Motor neuron (in vitro differentiated cells): ENCODE results near the gene PRMT2. TPM values are rescaled to one million over a fixed set of nuclear protein-coding genes. Genes with fewer than 3 reads are reported as not detected.
"Not testable (repeated sequence)": the region's sequence is repeated elsewhere in the genome, so short reads cannot be mapped to it uniquely, and the experiment has no call there.

Experiments used
- ATAC-seq, 8 experiments: fragments of 200-7000 bp; cut with Tn5 transposase; replicated peaks in 6 of 8; 2 replicates each; pipeline ENCODE4 v1.8.0; 2021; ENCODE audit warnings: mild to moderate bottlenecking in 8 of 8, moderate library complexity in 8 of 8
- H3K27ac ChIP-seq, 2 donors: fragments of 250-450 bp; sonication (Bioruptor Pico); 2 replicates each; pipeline ENCODE4 v1.9.0; 2021; ENCODE audit warnings: antibody characterized with exemption in 2 of 2, mild to moderate bottlenecking in 2 of 2, moderate library complexity in 1 of 2
- H3K4me1 ChIP-seq, 2 donors: fragments of 250-450 bp; sonication (Bioruptor Pico); replicated peaks in 1 of 2; 2 replicates each; pipeline ENCODE4 v1.6.1; 2021; ENCODE audit warnings: antibody characterized with exemption in 2 of 2, mild to moderate bottlenecking in 2 of 2, moderate library complexity in 1 of 2
- H3K4me3 ChIP-seq, 5 donors: fragments of 250-450 bp; sonication (Bioruptor Pico); 2 replicates each; pipeline ENCODE4 v1.9.0; 2021; ENCODE audit warnings: antibody characterized with exemption in 5 of 5, mild to moderate bottlenecking in 5 of 5, moderate library complexity in 4 of 5
- WGBS, 10 experiments: fragments of 450-650 bp; shearing (Covaris generic); methylation state at CpG; one replicate each; pipeline ENCODE4 v1.0.0; 2022; 5-methylcytosine and 5-hydroxymethylcytosine counted together
- in situ Hi-C, 9 experiments: fragments of 400-800 bp; cut with MboI; loops; one replicate each; pipeline ENCODE4 v1.15.0; 2021; ENCODE audit warnings: low sequenced_read_pairs in 9 of 9, low pct_unique_long_range_greater_than_20kb in 2 of 9; ENCODE audit not compliant: unreplicated experiment in 9 of 9
- total RNA-seq, 8 experiments: library from RNA; unstranded; fragments of 300-600 nt; gene quantifications; 2 replicates each; pipeline versions ENCODE4 v1.2.3 to v1.2.4, GENCODE V29; 2022

Gene PRMT2
- total RNA-seq, 8 experiments from 2014 or later, result 60.8 to 202 (median 75.7) TPM

- in situ Hi-C loops, result no loop called here
- peaks cover 3 to 17% of the 10 kb centered on the region in 2 donors for H3K4me1 ChIP-seq
- no peak overlapping the region for H3K4me3 ChIP-seq
- 40 to 90% (median 57%) methylated on average over 1 to 8 of the region's 9 CpGs; no CpG with 5 or more reads in 2 of the 10 experiments for WGBS, 10 experiments
- H3K27ac ChIP-seq, result peak overlapping the region in 1 of 2 donors; percentile 65
- peak in 5 of 8 experiments; percentile 9 to 45 (median 36) for ATAC-seq
These were observed 13.9 kb upstream of the PRMT2 start for GRCh38 chr21:46621457-46622182.

DNA sequence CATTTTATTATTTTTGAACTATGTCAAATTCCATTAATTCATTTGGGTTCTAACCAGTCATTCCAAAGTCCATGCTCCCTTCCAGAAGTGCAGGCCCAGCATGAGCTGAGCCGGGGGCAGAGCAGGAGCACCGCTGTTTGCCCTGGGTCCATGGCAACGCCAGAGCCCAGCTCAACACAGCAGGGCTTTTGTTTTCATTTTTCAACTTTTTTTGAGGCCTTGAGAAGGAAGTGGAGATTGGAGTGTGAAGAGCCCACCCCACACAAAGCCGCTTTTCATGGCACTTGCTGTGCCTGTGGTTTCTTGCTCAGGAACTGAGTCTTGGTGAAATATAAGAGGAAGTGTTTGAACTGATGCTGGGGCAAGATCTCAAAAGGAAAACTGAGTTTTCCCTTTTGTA is 13.2 kb upstream of the PRMT2 start:
- H3K4me3 ChIP-seq, result no peak overlapping the region
- H3K4me1 ChIP-seq, result peaks cover 3 to 17% of the 10 kb centered on the region in 2 donors
- 0 to 89% (median 40%) methylated on average over 1 to 4 of the region's 4 CpGs; no CpG with 5 or more reads in 1 of the 10 experiments for WGBS, 10 experiments
- peak in 5 of 8 experiments; percentile 94 to 97 (median 96) for ATAC-seq
- in situ Hi-C loops, result no loop called here
- H3K27ac ChIP-seq, result no peak overlapping the region

DNA sequence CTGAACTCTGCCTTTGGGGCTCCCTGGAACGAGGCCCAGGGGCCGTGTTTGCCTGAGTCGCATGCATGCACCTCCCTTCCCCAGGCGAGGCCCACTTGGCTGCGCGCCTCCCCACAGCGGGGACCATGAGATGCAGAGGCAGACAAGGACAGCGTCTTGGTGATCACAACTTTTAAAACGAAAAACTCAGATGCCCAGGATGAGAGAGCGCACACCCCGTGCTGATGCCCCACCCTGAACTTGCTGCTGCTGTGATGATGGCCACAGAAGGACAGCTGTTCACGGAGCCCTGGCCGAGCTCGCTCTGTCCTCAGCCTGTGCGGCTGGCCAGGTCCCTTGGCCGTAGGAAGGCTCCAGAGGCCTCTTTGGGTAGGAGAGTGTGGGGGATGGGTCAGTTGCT is 11.4 kb upstream of the PRMT2 start:
- Histone ChIP-seq H3K4me1 (peaks cover 3 to 17% of the 10 kb centered on the region in 2 donors), H3K4me3 (no peak overlapping the region), H3K27ac (no peak overlapping the region)
- in situ Hi-C loops, result no loop called here
- ATAC-seq, result no peak
- 0 to 100% (median 67%) methylated on average over 1 to 7 of the region's 16 CpGs; no CpG with 5 or more reads in 2 of the 10 experiments for WGBS, 10 experiments

- H3K4me3 ChIP-seq, result no peak overlapping the region
- ATAC-seq, result no peak
- peaks cover 3 to 17% of the 10 kb centered on the region in 2 donors for H3K4me1 ChIP-seq
- 56 to 100% (median 83%) methylated on average over 1 of the region's 1 CpG; no CpG with 5 or more reads in 4 of the 10 experiments for WGBS, 10 experiments
- in situ Hi-C loops, result no loop called here
- H3K27ac ChIP-seq, result no peak overlapping the region
These were observed 9.7 kb upstream of the PRMT2 start for GRCh38 chr21:46625759-46626158.

- no peak overlapping the region for H3K4me3 ChIP-seq
- in situ Hi-C loops, result no loop called here
- peaks cover 3 to 12% of the 10 kb centered on the region in 2 donors for H3K4me1 ChIP-seq
- no peak overlapping the region for H3K27ac ChIP-seq
- no peak for ATAC-seq
- WGBS, 10 experiments, result 14 to 100% (median 97%) methylated on average over 1 to 7 of the region's 7 CpGs; no CpG with 5 or more reads in 2 of the 10 experiments
These were observed 8.9 kb upstream of the PRMT2 start for GRCh38 chr21:46626536-46626935.

GRCh38 chr21:46626975-46627501 is 8.4 kb upstream of the PRMT2 start:
- in situ Hi-C loops, result no loop called here
- H3K4me3 ChIP-seq, result no peak overlapping the region
- WGBS, 10 experiments, result 0 to 100% (median 82%) methylated on average over 1 to 5 of the region's 6 CpGs; no CpG with 5 or more reads in 2 of the 10 experiments
- peaks cover 3 to 7% of the 10 kb centered on the region in 2 donors for H3K4me1 ChIP-seq
- no peak overlapping the region for H3K27ac ChIP-seq
- no peak for ATAC-seq

DNA sequence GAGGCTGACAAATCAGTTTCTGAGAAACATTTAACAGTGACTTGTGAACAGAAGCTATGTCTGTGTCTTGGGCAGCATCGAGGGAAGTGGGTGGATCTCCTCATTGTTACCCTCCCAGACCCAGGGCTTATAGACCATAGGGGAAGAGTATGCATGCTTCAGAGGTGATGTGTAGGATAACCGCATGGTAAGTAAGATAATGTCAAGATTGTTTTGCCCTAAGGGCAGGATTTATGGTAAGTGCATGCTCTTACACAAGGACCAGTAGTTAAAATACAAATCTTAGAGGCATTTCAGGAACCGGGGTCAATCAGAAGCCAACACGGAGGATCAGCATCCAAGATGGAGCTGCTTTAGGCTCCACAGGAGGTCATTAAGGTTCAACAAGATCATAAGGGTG is 7.7 kb upstream of the PRMT2 start:
- WGBS, 10 experiments, result 33 to 100% (median 72%) methylated on average over 1 to 3 of the region's 4 CpGs; no CpG with 5 or more reads in 1 of the 10 experiments
- H3K4me1 ChIP-seq, result peaks cover 0 to 4% of the 10 kb centered on the region in 2 donors

DNA sequence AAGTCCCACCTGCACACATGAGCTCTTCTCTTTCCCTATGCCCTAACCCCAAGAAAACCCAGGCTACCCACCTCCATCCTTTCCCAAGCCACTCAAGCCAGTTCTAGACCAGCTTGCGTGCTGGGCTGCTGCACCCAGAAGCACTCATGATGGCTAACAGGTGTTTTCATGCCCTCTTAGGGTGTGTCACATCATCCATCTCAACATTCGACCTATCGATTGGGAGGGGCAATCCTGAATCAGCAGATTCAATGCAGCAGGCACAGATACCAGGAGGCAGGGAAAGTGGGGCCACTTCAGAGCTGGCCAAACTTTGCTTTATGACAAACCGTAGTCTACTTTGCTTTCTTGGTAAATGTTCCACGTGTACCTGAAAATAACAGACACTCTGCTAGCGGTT is 6.6 kb upstream of the PRMT2 start:
- Histone ChIP-seq H3K4me1 (no peaks in the 10 kb centered on the region), H3K4me3 (no peak overlapping the region), H3K27ac (no peak overlapping the region)
- no peak for ATAC-seq
- 17 to 100% (median 82%) methylated on average over 1 to 4 of the region's 6 CpGs; no CpG with 5 or more reads in 1 of the 10 experiments for WGBS, 10 experiments
- in situ Hi-C loops, result no loop called here

More for the DNA sequence above, 7.7 kb upstream of the PRMT2 start:
- in situ Hi-C loops, result no loop called here
- H3K4me3 ChIP-seq, result no peak overlapping the region
- peak in 2 of 8 experiments; percentile 39 to 67 for ATAC-seq
- no peak overlapping the region for H3K27ac ChIP-seq

DNA sequence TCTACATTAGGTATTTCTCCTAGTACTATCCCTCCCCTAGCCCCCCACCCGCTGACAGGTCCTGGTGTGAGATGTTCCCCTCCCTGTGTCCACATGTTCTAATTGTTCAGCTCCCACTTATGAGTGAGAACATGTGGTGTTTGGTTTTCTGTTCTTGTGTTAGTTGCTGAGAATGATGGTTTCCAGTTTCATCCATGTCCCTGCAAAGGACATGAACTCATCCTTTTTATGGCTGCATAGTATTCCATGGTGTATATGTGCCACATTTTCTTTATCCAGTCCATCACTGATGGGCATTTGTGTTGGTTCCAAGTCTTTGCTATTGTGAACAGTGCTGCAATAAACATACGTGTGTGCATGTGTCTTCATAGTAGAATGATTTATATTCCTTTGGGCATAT is 4.6 kb upstream of the PRMT2 start:
- ATAC-seq, in situ Hi-C loops, H3K27ac ChIP-seq, H3K4me3 ChIP-seq, H3K4me1 ChIP-seq: not testable (repeated sequence)
- 53 to 100% (median 80%) methylated on average over 1 to 2 of the region's 2 CpGs; no CpG with 5 or more reads in 7 of the 10 experiments for WGBS, 10 experiments

DNA sequence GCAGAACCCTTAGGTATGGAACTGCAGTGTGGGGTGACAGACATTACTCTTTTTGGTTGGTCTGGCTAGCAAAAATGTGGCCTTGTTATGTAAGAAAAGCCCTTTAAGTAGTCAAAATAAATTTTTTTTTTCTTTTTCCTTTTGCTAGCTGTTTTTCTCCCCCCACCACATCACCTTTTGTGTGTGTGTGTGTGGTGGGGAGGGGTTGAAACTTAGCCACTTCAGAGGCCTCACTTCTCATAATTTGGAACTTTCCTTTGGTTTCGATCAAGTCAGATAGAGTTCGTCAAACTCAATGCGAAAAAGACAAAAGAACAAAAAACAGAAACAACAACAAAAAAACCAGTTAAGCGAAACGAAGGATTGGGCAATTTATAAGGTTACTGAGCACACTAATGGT is 1.9 kb upstream of the PRMT2 start:
- 92 to 100% (median 95%) methylated on average over 3 to 5 of the region's 5 CpGs; no CpG with 5 or more reads in 1 of the 10 experiments for WGBS, 10 experiments

GRCh38 chr21:46634427-46634826 is 1.0 kb upstream of the PRMT2 start:
- Histone ChIP-seq H3K4me3 (peak overlapping the region; percentile 80 to 98 (median 89)), H3K4me1 (peaks cover 9 to 24% of the 10 kb centered on the region in 2 donors), H3K27ac (peak overlapping the region in 1 of 2 donors; percentile 93)
- 80 to 100% (median 92%) methylated on average over 2 to 8 of the region's 8 CpGs; no CpG with 5 or more reads in 2 of the 10 experiments for WGBS, 10 experiments
- no peak for ATAC-seq
- in situ Hi-C loops, result no loop called here

More for the DNA sequence above, 1.9 kb upstream of the PRMT2 start:
- H3K4me1 ChIP-seq, result peaks cover 9 to 24% of the 10 kb centered on the region in 2 donors
- no peak overlapping the region for H3K27ac ChIP-seq
- in situ Hi-C loops, result no loop called here
- no peak for ATAC-seq
- H3K4me3 ChIP-seq, result no peak overlapping the region

GRCh38 chr21:46634966-46635323 is 529 bp upstream of the PRMT2 start:
- Histone ChIP-seq H3K4me1 (peaks cover 9 to 27% of the 10 kb centered on the region in 2 donors), H3K4me3 (peak overlapping the region; percentile 80 to 98 (median 89)), H3K27ac (peak overlapping the region; percentile 93 to 95)
- peak; percentile 50 to 70 (median 61) for ATAC-seq
- WGBS, 10 experiments, result 0 to 21% (median 19%) methylated on average over 1 to 4 of the region's 14 CpGs; no CpG with 5 or more reads in 5 of the 10 experiments
- in situ Hi-C loops, result no loop called here

- WGBS, 10 experiments, result 0 to 60% (median 2%) methylated on average over 1 to 7 of the region's 8 CpGs; no CpG with 5 or more reads in 2 of the 10 experiments
- peak overlapping the region; percentile 80 to 98 (median 89) for H3K4me3 ChIP-seq
- H3K27ac ChIP-seq, result peak overlapping the region in 1 of 2 donors; percentile 93
- ATAC-seq, result no peak
- peaks cover 9 to 27% of the 10 kb centered on the region in 2 donors for H3K4me1 ChIP-seq
- in situ Hi-C loops, result no loop called here
These were observed 673 bp downstream of the PRMT2 start for GRCh38 chr21:46636181-46636512.
